Measurements from ENCODE around the gene RSAD2. TPM values are rescaled to one million over a fixed set of nuclear protein-coding genes. Genes with fewer than 3 reads are reported as not detected.

Gene RSAD2
- total RNA-seq, 1 experiment from 2014 or later = not detected

DNA sequence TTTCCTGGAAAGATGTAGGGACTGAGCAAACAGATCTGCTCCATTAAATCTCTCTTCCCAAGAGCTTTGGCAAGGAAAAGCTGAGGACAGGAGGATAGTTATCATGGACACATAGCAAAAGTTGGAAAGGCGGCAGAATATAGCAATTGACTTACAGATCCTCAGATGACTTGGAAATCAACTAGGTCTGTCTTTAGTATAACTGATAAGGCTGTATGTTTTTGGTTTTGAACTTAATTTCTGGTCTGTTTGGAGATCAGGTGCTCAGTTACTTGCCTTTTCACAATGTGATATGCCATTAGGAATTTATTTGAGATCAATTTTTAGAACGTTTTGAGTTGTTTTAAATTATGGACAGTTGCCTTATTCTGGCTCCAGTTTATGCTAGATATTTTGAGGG is 8.0 kb downstream of the RSAD2 start:
- no peaks in the 10 kb centered on the region for H3K9me2 ChIP-seq (ENCODE audit: insufficient read depth)
- H3K27ac ChIP-seq = no peak overlapping the region
- H3K27me3 ChIP-seq (ENCODE audit: insufficient read depth, low read depth) = peaks cover 21% of the 10 kb centered on the region; the same call in 1 of the 2 replicates
- H3K36me3 ChIP-seq (ENCODE audit: low read depth) = no peaks in the 10 kb centered on the region
- H3K79me2 ChIP-seq (ENCODE audit: low read depth) = no peaks in the 10 kb centered on the region
- ChIA-PET CTCF (no interaction called here), POLR2A (ENCODE audit: unreplicated experiment) (no interaction called here)
- no peak overlapping the region for H2AFZ ChIP-seq
- no peaks in the 10 kb centered on the region for H3F3A ChIP-seq (ENCODE audit: insufficient read depth, low read depth)
- no peaks in the 10 kb centered on the region for H3K9me3 ChIP-seq (ENCODE audit: insufficient read depth, low read depth)
- H3K4me1 ChIP-seq (replicated peaks; ENCODE audit: insufficient read depth) = no peaks in the 10 kb centered on the region
- DNase-seq = no peak
- H3K4me2 ChIP-seq = no peak overlapping the region
- H3K4me3 ChIP-seq = no peak overlapping the region
- intact Hi-C loops (cut with micrococcal nuclease; ENCODE audit: unreplicated experiment) = no loop called here
- no peaks in the 10 kb centered on the region for H4K20me1 ChIP-seq (ENCODE audit: insufficient read depth)
- BruUV-seq (replicated peaks) = no TSS peak
- no peak for TF ChIP-seq CTCF (conservative IDR thresholded peaks at IDR 0.05)

GRCh38 chr2:6885968-6886367 is 8.4 kb downstream of the RSAD2 start:
- CTCF ChIA-PET = no interaction called here
- H3K4me1 ChIP-seq (replicated peaks; ENCODE audit: insufficient read depth) = no peaks in the 10 kb centered on the region
- no peaks in the 10 kb centered on the region for H3K36me3 ChIP-seq (ENCODE audit: low read depth)
- no peaks in the 10 kb centered on the region for H3K9me3 ChIP-seq (ENCODE audit: insufficient read depth, low read depth)
- DNase-seq = no peak
- TF ChIP-seq EZH2 (IDR thresholded peaks at IDR 0.05; ENCODE audit: low read depth) = no peak
- no peak for TF ChIP-seq CTCF (conservative IDR thresholded peaks at IDR 0.05)
- no peak overlapping the region for H3K27ac ChIP-seq
- BruUV-seq (replicated peaks) = no TSS peak
- no peaks in the 10 kb centered on the region for H3K79me2 ChIP-seq (ENCODE audit: low read depth)
- no peak overlapping the region for H2AFZ ChIP-seq
- no peak overlapping the region for H3K4me3 ChIP-seq
- H4K20me1 ChIP-seq (ENCODE audit: insufficient read depth) = no peaks in the 10 kb centered on the region
- POLR2A ChIA-PET (ENCODE audit: unreplicated experiment) = no interaction called here
- H3F3A ChIP-seq (ENCODE audit: insufficient read depth, low read depth) = no peaks in the 10 kb centered on the region
- intact Hi-C loops (cut with micrococcal nuclease; ENCODE audit: unreplicated experiment) = no loop called here
- no peaks in the 10 kb centered on the region for H3K9me2 ChIP-seq (ENCODE audit: insufficient read depth)
- peaks cover 21% of the 10 kb centered on the region; the same call in 1 of the 2 replicates for H3K27me3 ChIP-seq (ENCODE audit: insufficient read depth, low read depth)
- no peak overlapping the region for H3K4me2 ChIP-seq

DNA sequence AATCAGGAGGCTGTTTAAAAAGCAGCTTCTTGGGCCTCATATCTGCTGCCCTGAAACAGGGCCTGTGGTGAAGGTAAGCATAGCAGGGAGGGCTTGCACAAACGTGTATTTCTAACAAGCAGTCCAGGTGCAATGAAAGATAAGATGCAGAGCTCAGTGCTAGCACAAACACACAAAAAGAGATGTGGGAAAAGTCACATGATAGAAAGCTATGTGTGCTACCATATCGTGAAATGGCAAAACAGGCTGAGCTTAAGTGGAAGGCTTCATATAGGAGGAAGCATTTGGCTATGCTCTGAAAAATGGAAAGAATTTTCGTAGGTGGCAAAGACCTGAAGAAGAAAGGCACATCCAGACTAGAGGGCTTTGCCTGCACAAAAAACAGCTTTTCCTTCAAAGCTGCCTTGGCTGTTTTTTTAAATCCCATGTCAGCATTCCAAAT is 10.2 kb downstream of the RSAD2 start:
- Histone ChIP-seq H3K4me2 (no peak overlapping the region), H3K36me3 (ENCODE audit: low read depth) (no peaks in the 10 kb centered on the region), H4K20me1 (ENCODE audit: insufficient read depth) (no peaks in the 10 kb centered on the region), H2AFZ (no peak overlapping the region), H3K4me1 (replicated peaks; ENCODE audit: insufficient read depth) (no peaks in the 10 kb centered on the region), H3K79me2 (ENCODE audit: low read depth) (no peaks in the 10 kb centered on the region), H3K9me2 (ENCODE audit: insufficient read depth) (no peaks in the 10 kb centered on the region), H3K27me3 (ENCODE audit: insufficient read depth, low read depth) (peaks cover 21% of the 10 kb centered on the region; the same call in 1 of the 2 replicates), H3K27ac (no peak overlapping the region), H3K9me3 (ENCODE audit: insufficient read depth, low read depth) (no peaks in the 10 kb centered on the region), H3F3A (ENCODE audit: insufficient read depth, low read depth) (no peaks in the 10 kb centered on the region), H3K4me3 (no peak overlapping the region)
- intact Hi-C loops (cut with micrococcal nuclease; ENCODE audit: unreplicated experiment) = no loop called here
- ChIA-PET CTCF (no interaction called here), POLR2A (ENCODE audit: unreplicated experiment) (no interaction called here)
- no peak for TF ChIP-seq CTCF (conservative IDR thresholded peaks at IDR 0.05)
- TF ChIP-seq EZH2 (IDR thresholded peaks at IDR 0.05; ENCODE audit: low read depth) = no peak
- no TSS peak for BruUV-seq (replicated peaks)
- no peak for DNase-seq

Data from PC-9 (cell line).